ENCODE measurements around the gene OTOGL.

OTOGL gene

GRCh38 chr12:80422550-80422949 is 323.2 kb downstream of the OTOGL start:
- in situ Hi-C loops (cut with MboI; ENCODE audit: low sequenced_read_pairs): no loop called here
